Activated naive CD4-positive, alpha-beta T cell treated with Interleukin-2 at 50 U/mL for 16 hours (primary cell): ENCODE data around the gene MLN.
A peak's percentile ranks its signal among the peaks of the same experiment; 100 is the strongest.

Source experiments
- DNase-seq: peaks from one replicate; pipeline ENCODE4 v3.0.0-alpha.2; 2020

Gene MLN

DNA sequence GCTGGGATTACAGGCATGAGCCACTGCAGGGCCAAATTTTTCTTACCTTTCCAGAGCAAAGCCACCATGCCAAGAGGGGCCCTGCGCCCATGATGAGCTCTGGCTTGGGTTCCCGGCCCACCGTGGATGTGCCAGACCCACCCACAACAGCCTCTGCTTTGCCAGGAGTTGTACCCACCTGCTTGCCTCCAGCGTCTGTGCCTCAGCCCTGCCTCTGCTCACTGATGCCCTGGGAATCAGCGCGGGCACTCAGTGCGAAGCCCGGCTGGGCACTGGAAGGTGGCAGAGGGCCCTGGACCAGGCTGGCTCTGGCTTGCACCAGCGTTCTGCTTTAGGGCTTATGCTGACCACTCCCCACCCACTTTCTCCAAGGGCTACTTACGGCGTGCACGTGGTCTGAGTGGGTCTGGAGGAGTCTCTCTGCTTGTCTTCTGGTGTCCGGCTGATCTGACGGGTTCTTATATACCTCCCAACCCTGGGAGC lies at the start of gene MLN:
TSS of gene MLN (minus strand) at position 433 of the 483 bp plus-strand sequence. CDS start 2,840 bp downstream, outside the sequence.
- DNase-seq = no peak

GRCh38 chr6:33853026-33853425 lies 49.2 kb upstream of the MLN start:
- DNase-seq = no peak

- no peak for DNase-seq
Observed at GRCh38 chr6:33851959-33852358, 48.2 kb upstream of the MLN start.

GRCh38 chr6:33850869-33851541 lies 47.2 kb upstream of the MLN start:
- DNase-seq = no peak

- no peak for DNase-seq
Observed at GRCh38 chr6:33850296-33850695, 46.5 kb upstream of the MLN start.

DNA sequence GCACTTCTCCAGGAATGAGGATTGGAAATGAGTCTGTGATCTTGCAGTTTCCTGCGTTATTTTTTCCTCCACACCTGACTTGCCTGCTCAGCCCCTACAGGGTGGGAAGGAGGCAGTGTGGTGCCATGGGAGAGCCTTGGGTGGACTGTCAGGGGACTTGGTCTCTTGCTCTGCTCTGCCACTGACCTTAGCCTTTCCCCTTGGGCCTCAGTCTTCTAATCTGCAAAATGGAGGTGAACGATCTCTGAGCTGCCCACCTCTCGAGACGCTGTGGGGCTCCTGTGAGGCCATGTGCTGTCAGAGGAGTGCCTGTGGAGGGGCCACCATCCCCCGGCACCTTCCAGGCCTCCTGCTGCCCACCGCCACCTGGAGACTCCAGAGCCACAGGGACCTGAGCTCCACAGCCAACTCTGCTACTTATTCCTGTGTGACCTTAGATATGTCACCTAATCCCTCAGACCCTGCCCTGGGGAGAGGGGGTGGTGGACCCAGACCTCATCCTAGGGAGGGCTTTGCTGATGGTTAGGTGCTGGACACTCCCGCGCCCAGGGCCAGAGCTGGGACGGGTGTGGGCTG lies 45.8 kb upstream of the MLN start:
- no peak for DNase-seq

DNA sequence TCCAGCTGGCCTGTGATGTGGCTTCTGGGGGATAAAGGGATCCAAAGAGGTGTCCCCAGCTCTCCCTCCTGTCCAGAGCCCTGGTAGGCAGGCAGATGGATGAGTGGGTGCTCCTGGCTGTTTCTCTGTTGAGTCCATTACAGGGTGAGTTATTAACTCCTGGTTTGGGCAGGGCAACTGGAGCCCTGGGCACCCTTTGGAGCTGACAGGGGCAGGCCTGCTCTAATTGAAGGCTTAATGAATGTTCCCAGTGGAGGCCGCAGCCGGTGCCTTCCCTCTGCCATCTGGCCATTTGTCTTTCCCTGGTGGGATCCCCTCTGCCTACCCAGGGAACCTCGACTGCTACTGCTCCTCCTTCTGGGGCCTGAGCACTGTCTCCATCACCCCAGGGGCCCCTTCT lies 44.7 kb upstream of the MLN start:
- DNase-seq = no peak

DNA sequence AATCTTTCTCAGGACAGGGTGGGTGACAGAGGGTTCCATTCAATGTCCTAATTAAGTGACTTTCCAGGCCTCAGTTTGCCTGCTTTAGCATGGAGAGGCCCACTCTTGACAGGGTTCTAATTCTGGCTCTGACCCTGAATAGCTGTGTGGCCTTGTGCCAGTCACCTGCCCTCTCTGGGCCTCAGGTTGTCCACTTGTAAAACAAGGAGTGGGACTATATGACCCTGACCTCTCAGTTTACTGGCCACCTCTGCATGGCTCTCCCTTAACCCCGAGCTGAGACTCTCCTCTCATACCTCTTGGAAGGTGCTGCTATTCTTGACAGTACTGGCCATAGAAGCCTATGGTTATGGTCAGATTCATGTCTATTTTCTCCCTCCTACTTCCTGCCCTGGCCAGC lies 44.1 kb upstream of the MLN start:
- no peak for DNase-seq

GRCh38 chr6:33847078-33847477 lies 43.3 kb upstream of the MLN start:
- DNase-seq = no peak

- no peak for DNase-seq
Observed at GRCh38 chr6:33846226-33846625, 42.4 kb upstream of the MLN start.

- DNase-seq = no peak
Observed at GRCh38 chr6:33845031-33845745, 41.4 kb upstream of the MLN start.

- no peak for DNase-seq
Observed at GRCh38 chr6:33843131-33844121, 39.6 kb upstream of the MLN start.

DNA sequence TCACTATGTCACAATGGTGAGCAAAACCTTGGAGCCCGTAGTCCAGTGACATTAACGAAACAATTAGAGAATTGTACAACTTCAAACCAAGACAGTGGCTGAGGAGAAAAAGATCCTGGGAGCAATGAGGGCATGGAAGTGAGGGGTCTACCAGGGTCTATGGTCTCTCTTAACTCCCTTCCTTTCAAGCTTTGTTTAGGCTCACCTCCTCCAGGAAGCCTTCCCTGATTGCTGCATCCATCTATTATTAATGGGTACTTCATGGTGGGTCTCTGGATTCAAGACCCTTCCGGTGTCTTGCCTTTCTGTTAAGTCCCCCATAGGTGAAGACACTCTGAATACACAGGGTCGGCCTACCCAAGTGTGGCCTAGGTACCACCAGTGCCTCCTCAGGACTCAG lies 38.1 kb upstream of the MLN start:
- no peak for DNase-seq

DNA sequence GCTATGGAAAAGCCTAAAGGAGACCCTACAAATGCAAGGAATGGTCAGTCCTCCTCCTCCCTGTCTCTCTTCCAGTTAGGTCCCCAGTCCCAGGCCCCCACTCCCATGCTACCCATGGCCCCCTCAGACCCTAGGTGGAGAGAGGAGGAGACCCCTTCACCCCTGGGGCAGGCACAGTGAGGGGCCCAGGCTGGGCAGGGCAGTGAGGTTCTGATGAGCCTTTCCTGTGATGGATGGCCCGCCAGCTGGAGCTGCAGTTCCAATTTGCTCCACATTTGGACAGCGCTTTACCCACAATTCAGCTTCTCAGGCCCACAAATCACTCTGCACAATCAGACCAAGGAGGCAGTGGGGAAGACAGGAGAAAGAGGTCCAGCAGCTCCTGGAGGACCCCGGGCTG lies 37.3 kb upstream of the MLN start:
- DNase-seq = no peak

GRCh38 chr6:33840048-33840926 lies 36.5 kb upstream of the MLN start:
- peak; percentile 44 for DNase-seq

DNA sequence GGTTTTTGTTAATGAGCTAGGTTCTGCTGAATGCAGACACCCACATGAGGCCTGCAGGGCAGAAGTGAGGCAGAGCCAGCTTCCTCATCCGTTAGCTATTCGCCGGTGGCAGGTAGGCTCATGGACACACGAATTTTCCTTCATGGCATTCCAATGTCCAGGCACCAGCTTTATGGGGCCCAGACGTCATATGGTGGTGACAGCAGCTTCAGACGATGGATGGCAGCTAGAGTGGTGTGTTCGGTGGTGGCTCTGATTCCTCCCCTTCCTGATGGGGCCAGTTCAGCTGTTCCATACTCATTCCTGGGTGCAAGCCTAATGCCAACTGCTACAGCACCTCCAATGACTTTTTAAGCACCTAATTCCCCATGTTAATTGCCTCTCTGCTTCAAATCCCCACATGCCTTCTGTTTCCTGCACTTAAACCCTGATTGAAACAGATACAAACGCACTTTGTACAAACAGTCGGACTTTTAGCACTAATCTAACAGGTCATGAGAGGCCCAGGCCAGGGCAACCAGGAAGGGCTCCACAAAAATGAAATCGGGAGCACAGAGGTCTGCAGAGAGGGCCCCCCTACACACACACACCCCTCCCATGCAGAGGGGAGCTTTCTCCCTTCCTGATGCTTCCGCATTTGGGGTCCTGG lies 35.7 kb upstream of the MLN start:
- no peak for DNase-seq

GRCh38 chr6:33838983-33839382 lies 35.2 kb upstream of the MLN start:
- no peak for DNase-seq

DNA sequence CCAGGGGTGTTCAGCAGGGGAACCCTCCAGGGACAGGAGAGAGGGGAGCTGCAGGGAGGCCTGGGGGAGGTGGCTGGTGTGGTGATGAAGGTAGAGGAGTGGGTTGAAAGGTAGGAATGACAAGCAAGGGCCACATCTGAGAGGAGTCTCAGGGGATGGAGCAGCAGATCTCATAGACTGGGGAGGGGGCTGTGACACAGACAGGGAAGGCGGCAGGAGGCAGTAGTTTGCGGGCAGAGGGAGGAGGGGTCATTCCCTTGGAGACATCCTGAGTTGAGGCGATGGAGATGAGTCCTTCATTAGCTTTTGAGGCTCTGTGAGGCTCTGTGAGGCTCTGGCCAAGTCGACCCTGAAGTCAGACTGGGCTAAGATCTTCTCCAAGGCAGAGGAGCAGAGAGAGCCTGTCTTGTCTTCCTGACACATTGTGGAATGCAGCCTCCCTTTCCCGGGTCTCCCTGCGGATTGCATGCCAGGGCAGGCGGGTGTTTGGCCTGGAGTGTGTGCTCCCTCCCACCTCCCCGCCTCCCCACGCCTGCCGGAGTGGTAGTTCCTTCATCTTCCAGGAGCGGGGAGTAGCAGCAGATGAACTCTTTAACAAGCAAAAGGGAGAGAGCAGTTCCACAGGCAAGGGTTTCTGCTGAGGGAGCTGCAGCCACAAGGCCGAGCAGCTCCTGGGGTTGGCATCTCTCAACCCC lies 34.3 kb upstream of the MLN start:
- no peak for DNase-seq

DNA sequence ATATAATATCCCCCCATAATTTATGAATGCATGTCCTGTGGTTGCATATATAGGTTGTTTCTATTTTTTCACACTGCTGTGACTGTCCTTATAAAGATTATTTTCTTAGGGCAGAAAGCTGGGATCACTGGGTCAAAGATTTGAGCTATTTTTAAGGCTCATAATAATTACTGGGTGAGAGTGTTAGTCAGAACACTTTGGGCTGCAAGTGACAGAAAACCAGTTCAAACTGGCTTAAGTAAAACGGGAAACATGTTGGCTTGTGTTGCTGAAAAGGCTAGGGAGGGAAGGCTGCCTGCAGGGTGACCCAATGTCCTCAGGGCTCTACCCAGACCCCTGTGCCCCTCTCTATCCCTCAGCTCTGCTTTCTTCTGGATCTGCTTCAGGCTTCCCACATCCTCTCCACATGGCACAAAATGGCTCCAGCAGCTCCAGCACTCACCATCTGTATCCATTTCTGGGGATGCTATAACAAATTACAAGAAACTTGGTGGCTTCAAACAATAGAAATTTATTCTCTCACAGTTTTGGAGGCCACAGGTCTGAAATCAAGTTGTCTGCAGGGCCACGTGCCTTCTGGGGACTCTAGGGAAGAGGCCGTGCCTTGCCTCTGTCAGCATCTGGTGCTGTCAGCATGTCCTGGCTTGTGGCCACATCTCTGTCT lies 33.1 kb upstream of the MLN start:
- DNase-seq = no peak
